NT2/D1 (cell line): ENCODE measurements around the gene MBTPS1.

Experiments
- SUZ12 ChIP-seq: IDR thresholded peaks from 2 replicates; pipeline ENCODE4 v1.6.1; 2011; ENCODE audit not compliant: insufficient read length, insufficient read depth; ENCODE audit errors: extremely low read depth
- YY1 ChIP-seq: IDR thresholded peaks from 2 replicates; pipeline ENCODE4 v1.6.1; 2011; ENCODE audit not compliant: insufficient read length, insufficient read depth

DNA sequence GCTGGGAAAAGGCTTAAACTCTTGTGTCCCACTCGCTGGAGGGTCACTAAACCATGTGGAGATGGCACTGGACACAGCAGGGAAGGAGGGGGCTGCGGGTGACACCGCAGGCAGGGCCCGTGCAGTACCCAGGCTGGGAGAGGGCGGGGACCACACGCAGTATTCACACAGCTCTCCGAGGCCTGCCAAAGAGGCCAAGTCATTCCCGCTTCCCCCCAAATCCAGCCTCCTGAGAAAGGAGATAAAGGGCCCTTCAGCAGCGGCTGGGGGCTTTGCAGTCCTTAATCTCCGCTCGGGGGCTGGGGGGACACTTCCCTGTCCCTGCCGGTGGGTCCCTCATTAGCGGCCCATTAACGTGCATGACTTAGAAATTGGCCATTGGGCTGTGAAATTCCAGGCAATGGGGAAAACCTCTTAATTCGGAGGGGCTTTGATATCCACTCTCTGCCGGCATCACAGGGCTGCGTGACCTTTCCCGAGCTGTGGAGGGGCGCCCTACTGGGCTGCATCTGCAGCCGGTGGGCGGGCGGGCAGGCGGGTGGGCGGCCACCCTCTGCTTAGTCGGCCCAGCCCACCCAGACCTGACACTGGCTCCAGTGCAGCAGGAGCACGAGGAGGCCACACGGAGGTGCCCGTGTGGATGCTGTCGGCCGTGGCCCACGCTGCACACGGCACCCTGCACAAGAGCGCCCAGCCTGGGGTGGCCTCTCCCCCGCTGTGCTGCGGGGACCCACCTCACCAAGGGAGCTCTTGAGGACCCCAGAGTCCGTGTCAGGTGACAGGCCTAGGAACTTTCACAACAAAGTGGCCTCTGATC, 71.5 kb downstream of the MBTPS1 start:
- TF ChIP-seq YY1 (no peak), SUZ12 (no peak)
